Ascending aorta (tissue), 2 donors: Measurements from ENCODE around the gene PRR20G. TPM values are rescaled to one million over a fixed set of nuclear protein-coding genes. Genes with fewer than 3 reads are reported as not detected.

ENCODE experiments used
- DNase-seq, 2 donors: peaks; one replicate each; pipeline ENCODE4 v3.0.0-alpha.2; 2019; ENCODE audit warnings: low spot score in 2 of 2
- H3K27ac ChIP-seq, 2 donors: fragments of 200-600 bp; sonication (generic); one replicate each; pipeline ENCODE4 v1.5.1; 2016 to 2017; ENCODE audit warnings: mild to moderate bottlenecking in 1 of 2
- H3K27me3 ChIP-seq: fragments of 200-600 bp; sonication (generic); one replicate; pipeline ENCODE4 v1.5.1; 2017
- H3K36me3 ChIP-seq, 2 donors: fragments of 200-600 bp; sonication (generic); one replicate each; pipeline ENCODE4 v1.5.1; 2016
- H3K4me1 ChIP-seq, 2 donors: fragments of 200-600 bp; sonication (generic); one replicate each; pipeline ENCODE4 v1.5.1; 2016 to 2017; ENCODE audit warnings: mild to moderate bottlenecking in 1 of 2
- H3K4me3 ChIP-seq, 2 donors: fragments of 200-600 bp; sonication (generic); one replicate each; pipeline ENCODE4 v1.5.1; 2016 to 2017; ENCODE audit warnings: mild to moderate bottlenecking in 1 of 2
- H3K9me3 ChIP-seq, 2 donors: fragments of 200-600 bp; sonication (generic); one replicate each; pipeline ENCODE4 v1.5.1; 2016
- CTCF ChIP-seq, 3 experiments: fragments of 200-600 bp in 2 of 3; fragments of 450-650 bp in 1 of 3; sonication (generic) in 2 of 3; IDR thresholded peaks; one replicate each; pipeline ENCODE4 v1.5.1; 2016 to 2019; ENCODE audit warnings: antibody characterized with exemption in 3 of 3, mild to moderate bottlenecking in 1 of 3, moderate library complexity in 1 of 3
- intact Hi-C: fragments of 100-400 bp; cut with DNase I; formaldehyde crosslinking; loops from one replicate; pipeline ENCODE4 v1.15.1; 2023
- total RNA-seq: library from RNA; depleted of rRNA; stranded (reverse); fragments of >200 nt; gene quantifications from one replicate; pipeline ENCODE4 v1.1.0, GENCODE V29; 2016

The PRR20G gene
- total RNA-seq, 1 donor from 2014 or later, result not detected

DNA sequence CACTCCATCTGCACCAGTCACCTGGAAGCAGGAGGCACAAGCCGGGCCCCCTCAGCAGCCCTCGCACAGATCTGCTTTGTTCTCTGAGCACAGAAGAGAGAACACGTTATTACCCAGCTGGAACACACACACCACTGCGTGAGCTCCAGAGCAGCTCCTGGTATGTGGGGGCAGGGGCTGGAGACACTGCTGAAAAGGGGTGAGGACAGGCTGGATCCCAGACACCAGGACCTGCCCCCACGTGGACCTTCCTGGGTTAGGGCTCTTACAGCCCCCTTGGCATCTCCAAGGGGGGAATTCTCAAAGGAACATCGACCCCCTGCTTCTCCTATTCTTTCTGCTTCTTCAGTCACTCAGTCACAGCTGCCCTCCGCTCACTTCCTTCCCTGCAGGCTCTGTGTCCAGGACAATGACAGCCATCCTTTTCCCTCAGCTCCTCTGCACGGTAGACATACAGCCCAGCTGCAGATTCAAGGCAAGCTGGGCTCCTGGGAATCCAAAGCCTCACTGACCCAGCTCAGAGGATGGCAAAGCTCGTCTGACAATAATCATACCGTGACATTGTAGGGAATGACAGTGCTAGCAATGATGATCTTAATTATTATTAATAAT is 33.7 kb downstream of the PRR20G start:
- TF ChIP-seq CTCF (IDR thresholded peaks at IDR 0.05), result no peak
- Histone ChIP-seq H3K27ac (no peak overlapping the region), H3K36me3 (no peaks in the 10 kb centered on the region), H3K4me3 (no peak overlapping the region), H3K27me3 (no peaks in the 10 kb centered on the region), H3K4me1 (no peaks in the 10 kb centered on the region), H3K9me3 (no peaks in the 10 kb centered on the region)
- intact Hi-C loops, result no loop called here
- no peak for DNase-seq

DNA sequence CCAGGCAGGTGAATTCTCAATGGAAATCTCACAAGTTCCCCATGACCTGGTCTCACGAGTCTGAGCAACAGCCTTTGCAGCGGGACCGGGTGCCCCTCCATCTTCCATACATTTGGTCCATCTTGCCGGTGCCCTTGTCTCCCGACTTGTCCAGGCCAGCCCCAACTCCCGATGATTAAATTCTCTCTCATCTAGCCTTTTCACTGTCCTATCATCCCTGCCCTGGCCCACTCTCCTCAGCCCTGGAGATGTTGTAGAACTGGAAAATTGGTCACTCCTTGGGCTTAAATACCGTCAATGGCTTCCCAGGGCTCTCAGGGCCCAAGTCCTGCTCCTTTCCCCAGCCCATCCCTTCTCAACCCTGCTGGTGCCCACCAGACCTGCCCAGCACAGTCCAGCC is 34.4 kb downstream of the PRR20G start:
- Histone ChIP-seq H3K4me1 (no peaks in the 10 kb centered on the region), H3K4me3 (no peak overlapping the region), H3K27me3 (no peaks in the 10 kb centered on the region), H3K9me3 (no peaks in the 10 kb centered on the region), H3K27ac (no peak overlapping the region), H3K36me3 (no peaks in the 10 kb centered on the region)
- no peak for DNase-seq
- no peak for TF ChIP-seq CTCF (IDR thresholded peaks at IDR 0.05)
- intact Hi-C loops, result no loop called here

DNA sequence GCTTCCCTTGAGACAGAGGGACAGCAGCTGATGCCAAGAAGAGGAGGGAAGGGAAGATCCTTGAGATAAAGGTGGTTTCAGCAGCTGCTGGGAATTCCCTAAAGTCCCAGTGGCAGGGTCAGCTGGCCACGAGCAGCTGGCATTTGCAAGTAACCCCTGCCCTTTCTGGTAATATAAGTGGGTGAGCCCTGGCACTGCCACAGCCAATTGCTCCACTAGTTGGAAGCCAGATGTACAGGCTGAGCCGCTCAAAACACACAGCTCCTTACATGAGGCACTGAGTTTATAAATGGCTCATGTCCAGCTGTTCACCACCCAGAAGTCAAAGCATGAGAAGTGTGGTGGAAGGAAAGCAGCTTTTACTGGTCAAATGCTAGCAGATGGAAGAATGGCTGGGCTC is 35.4 kb downstream of the PRR20G start:
- no peak for TF ChIP-seq CTCF (IDR thresholded peaks at IDR 0.05)
- no peaks in the 10 kb centered on the region for H3K4me1 ChIP-seq
- intact Hi-C loops, result no loop called here
- peaks cover 0 to 6% of the 10 kb centered on the region in 2 donors for H3K9me3 ChIP-seq
- H3K27ac ChIP-seq, result no peak overlapping the region
- no peak for DNase-seq
- no peaks in the 10 kb centered on the region for H3K27me3 ChIP-seq
- H3K36me3 ChIP-seq, result no peaks in the 10 kb centered on the region
- no peak overlapping the region for H3K4me3 ChIP-seq

- H3K4me3 ChIP-seq, result no peak overlapping the region
- H3K9me3 ChIP-seq, result peaks cover 0 to 10% of the 10 kb centered on the region in 2 donors
- no peak for TF ChIP-seq CTCF (IDR thresholded peaks at IDR 0.05)
- H3K4me1 ChIP-seq, result no peaks in the 10 kb centered on the region
- H3K36me3 ChIP-seq, result no peaks in the 10 kb centered on the region
- no peak for DNase-seq
- H3K27ac ChIP-seq, result no peak overlapping the region
- no peaks in the 10 kb centered on the region for H3K27me3 ChIP-seq
- intact Hi-C loops, result no loop called here
Measured at GRCh38 chr3:127250032-127250431, 37.8 kb downstream of the PRR20G start.

- peaks cover 0 to 15% of the 10 kb centered on the region in 2 donors for H3K9me3 ChIP-seq
- H3K4me3 ChIP-seq, result no peak overlapping the region
- no peak for DNase-seq
- no peak for TF ChIP-seq CTCF (IDR thresholded peaks at IDR 0.05)
- intact Hi-C loops, result no loop called here
- no peaks in the 10 kb centered on the region for H3K27me3 ChIP-seq
- H3K36me3 ChIP-seq, result no peaks in the 10 kb centered on the region
- no peak overlapping the region for H3K27ac ChIP-seq
- no peaks in the 10 kb centered on the region for H3K4me1 ChIP-seq
Measured at GRCh38 chr3:127247292-127247691, 40.6 kb downstream of the PRR20G start.

- Histone ChIP-seq H3K9me3 (peaks cover 0 to 7% of the 10 kb centered on the region in 2 donors), H3K27me3 (no peaks in the 10 kb centered on the region), H3K4me3 (no peak overlapping the region), H3K27ac (no peak overlapping the region), H3K4me1 (no peaks in the 10 kb centered on the region), H3K36me3 (no peaks in the 10 kb centered on the region)
- no peak for TF ChIP-seq CTCF (IDR thresholded peaks at IDR 0.05)
- DNase-seq, result no peak
- intact Hi-C loops, result no loop called here
Measured at GRCh38 chr3:127238602-127239001, 49.2 kb downstream of the PRR20G start.
